Fibroblast of lung (primary cell): ENCODE measurements around the gene CHRNB1. TPM values are rescaled to one million over a fixed set of nuclear protein-coding genes. Genes with fewer than 3 reads are reported as not detected.
A peak's percentile ranks its signal among the peaks of the same experiment; 100 is the strongest.
"Not testable (repeated sequence)": the region's sequence is repeated elsewhere in the genome, so short reads cannot be mapped to it uniquely, and the experiment has no call there.

Experiments
- DNase-seq, 2 donors: peaks; one replicate each; pipeline versions ENCODE4 v3.0.0 to v3.0.0-alpha.2; 2010; ENCODE audit warnings: low read depth in 2 of 2
- H2AFZ ChIP-seq: 2 replicates; pipeline ENCODE4 v1.5.1; 2012; ENCODE audit warnings: low read length, control low read depth, inconsistent platforms
- H3K27ac ChIP-seq: 2 replicates; pipeline ENCODE4 v1.5.1; 2011; ENCODE audit warnings: low read length, control low read depth; ENCODE audit not compliant: insufficient read depth
- H3K27me3 ChIP-seq: 2 replicates; pipeline ENCODE4 v1.5.1; 2011; ENCODE audit warnings: mild to moderate bottlenecking, low read length; ENCODE audit not compliant: control insufficient read depth, insufficient read depth
- H3K36me3 ChIP-seq: 2 replicates; pipeline ENCODE4 v1.5.1; 2011; ENCODE audit warnings: low read length; ENCODE audit not compliant: control insufficient read depth, insufficient read depth
- H3K4me1 ChIP-seq: 2 replicates; pipeline ENCODE4 v1.5.1; 2011; ENCODE audit warnings: low read length; ENCODE audit not compliant: control insufficient read depth, insufficient read depth; ENCODE audit errors: extremely low read depth
- H3K4me2 ChIP-seq: 2 replicates; pipeline ENCODE4 v1.5.1; 2011; ENCODE audit warnings: low read length, control low read depth; ENCODE audit not compliant: insufficient read depth; ENCODE audit errors: extremely low read depth
- H3K4me3 ChIP-seq, 4 experiments: fragments of 200-600 bp in 1 of 4; sonication (generic) in 1 of 4; replicated peaks in 1 of 4; 2 replicates each; pipeline ENCODE4 v1.5.1; 2011 to 2016; ENCODE audit warnings: low read length in 4 of 4, low read depth in 3 of 4, mild to moderate bottlenecking in 3 of 4, control low read depth in 2 of 4, inconsistent platforms in 1 of 4, mixed read lengths in 1 of 4; ENCODE audit not compliant: insufficient read depth in 1 of 4; ENCODE audit errors: control extremely low read depth in 1 of 4
- H3K79me2 ChIP-seq: 2 replicates; pipeline ENCODE4 v1.5.1; 2012; ENCODE audit warnings: mild to moderate bottlenecking, low read length, inconsistent platforms; ENCODE audit not compliant: control insufficient read depth, insufficient read depth
- H3K9ac ChIP-seq: 2 replicates; pipeline ENCODE4 v1.5.1; 2011; ENCODE audit warnings: mild to moderate bottlenecking, low read length, control low read depth; ENCODE audit not compliant: insufficient read depth
- H3K9me3 ChIP-seq: 2 replicates; pipeline ENCODE4 v1.5.1; 2012; ENCODE audit warnings: low read depth, low read length; ENCODE audit not compliant: control insufficient read depth, insufficient read depth
- H4K20me1 ChIP-seq: 2 replicates; pipeline ENCODE4 v1.5.1; 2011; ENCODE audit warnings: low read length; ENCODE audit not compliant: control insufficient read depth, insufficient read depth; ENCODE audit errors: extremely low read depth
- EZH2 ChIP-seq: IDR thresholded peaks from 2 replicates; pipeline ENCODE4 v1.5.1; 2012; ENCODE audit warnings: low read length, control low read depth, mild to moderate bottlenecking; ENCODE audit errors: missing control alignments
- polyA plus RNA-seq, 2 donors: library from polyadenylated mRNA; depleted of rRNA in 1 of 2; stranded (reverse) in 1 of 2; unstranded in 1 of 2; fragments of >200 nt; gene quantifications; 2 replicates each; pipeline ENCODE4 v1.2.1, GENCODE V29; 2011 to 2012; ENCODE audit warnings: missing spikeins in 1 of 2
- total RNA-seq: library from RNA; depleted of rRNA; stranded (reverse); fragments of >200 nt; gene quantifications from 2 replicates; pipeline ENCODE4 v1.2.1, GENCODE V29; 2014
- TF ChIP-seq, protein P1 (sequence below), 2 donors: IDR thresholded peaks in 1 of 2; conservative IDR thresholded peaks in 1 of 2; 1 replicate in 1 of 2; 2 replicates in 1 of 2; pipeline ENCODE4 v1.5.1; 2011 to 2012; ENCODE audit warnings: low read length in 2 of 2, control low read depth in 1 of 2, inconsistent platforms in 1 of 2, low read depth in 1 of 2, mild to moderate bottlenecking in 1 of 2

CHRNB1 gene
- total and polyA plus RNA-seq, 2 donors (not counting 1 experiment from before 2014, with no cell fraction given): 9.2 to 12.2 TPM

DNA sequence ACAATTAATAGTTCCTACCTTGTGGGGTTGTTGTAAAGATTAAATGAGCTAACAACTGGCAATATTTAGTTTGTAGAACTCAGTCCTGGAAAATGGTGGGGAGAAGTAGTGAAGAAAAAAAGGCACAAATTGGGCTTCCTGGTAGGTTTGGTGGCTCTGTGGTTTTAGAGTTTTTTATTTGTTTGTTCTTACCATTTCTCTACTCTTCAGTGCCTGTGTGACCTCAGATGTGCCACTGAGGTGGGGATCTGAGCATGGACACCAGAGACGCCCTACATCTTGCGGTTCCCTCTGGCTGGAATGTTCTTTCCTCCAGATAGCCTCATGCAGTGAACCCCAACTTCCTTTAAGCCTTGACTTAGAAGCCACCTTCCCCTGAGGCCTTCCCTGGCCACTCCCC, 26.9 kb downstream of the CHRNB1 start:
- Histone ChIP-seq H3K9me3 (no peaks in the 10 kb centered on the region), H4K20me1 (no peaks in the 10 kb centered on the region), H3K79me2 (peaks cover 82% of the 10 kb centered on the region), H3K4me3 (no peak overlapping the region), H2AFZ (no peak overlapping the region), H3K27ac (no peak overlapping the region), H3K9ac (no peak overlapping the region), H3K4me1 (peaks cover 17% of the 10 kb centered on the region), H3K4me2 (no peak overlapping the region), H3K36me3 (peaks cover 2% of the 10 kb centered on the region), H3K27me3 (no peaks in the 10 kb centered on the region)
- DNase-seq: no peak
- TF ChIP-seq, protein P1, sequence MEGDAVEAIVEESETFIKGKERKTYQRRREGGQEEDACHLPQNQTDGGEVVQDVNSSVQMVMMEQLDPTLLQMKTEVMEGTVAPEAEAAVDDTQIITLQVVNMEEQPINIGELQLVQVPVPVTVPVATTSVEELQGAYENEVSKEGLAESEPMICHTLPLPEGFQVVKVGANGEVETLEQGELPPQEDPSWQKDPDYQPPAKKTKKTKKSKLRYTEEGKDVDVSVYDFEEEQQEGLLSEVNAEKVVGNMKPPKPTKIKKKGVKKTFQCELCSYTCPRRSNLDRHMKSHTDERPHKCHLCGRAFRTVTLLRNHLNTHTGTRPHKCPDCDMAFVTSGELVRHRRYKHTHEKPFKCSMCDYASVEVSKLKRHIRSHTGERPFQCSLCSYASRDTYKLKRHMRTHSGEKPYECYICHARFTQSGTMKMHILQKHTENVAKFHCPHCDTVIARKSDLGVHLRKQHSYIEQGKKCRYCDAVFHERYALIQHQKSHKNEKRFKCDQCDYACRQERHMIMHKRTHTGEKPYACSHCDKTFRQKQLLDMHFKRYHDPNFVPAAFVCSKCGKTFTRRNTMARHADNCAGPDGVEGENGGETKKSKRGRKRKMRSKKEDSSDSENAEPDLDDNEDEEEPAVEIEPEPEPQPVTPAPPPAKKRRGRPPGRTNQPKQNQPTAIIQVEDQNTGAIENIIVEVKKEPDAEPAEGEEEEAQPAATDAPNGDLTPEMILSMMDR (conservative IDR thresholded peaks at IDR 0.05 in 1 of 2, IDR thresholded peaks at IDR 0.05 in 1 of 2; ENCODE audit: low read depth in 1 of 2, low read length in 2 of 2): no peak
- TF ChIP-seq EZH2: no peak

DNA sequence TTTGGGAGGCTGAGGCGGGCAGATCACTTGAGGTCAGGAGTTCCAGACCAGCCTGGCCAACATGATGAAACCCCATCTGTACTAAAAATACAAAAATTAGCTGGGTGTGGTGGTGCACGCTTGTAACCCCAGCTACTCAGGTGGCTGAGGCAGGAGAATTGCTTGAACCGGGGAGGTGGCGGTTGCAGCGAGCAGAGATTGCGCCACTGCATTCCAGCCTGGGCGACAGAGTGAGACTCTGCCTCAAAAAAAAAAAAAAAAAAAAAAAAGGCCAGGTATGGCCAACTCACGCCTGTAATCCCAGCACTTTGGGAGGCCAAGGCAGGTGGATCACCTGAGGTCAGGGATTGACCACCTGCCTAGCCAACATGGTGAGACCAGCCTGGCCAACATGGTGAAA, 29.9 kb downstream of the CHRNB1 start:
- not testable (repeated sequence) for H2AFZ ChIP-seq, H3K27ac ChIP-seq, H3K4me3 ChIP-seq, H3K36me3 ChIP-seq, H3K9ac ChIP-seq, H3K4me2 ChIP-seq, H3K9me3 ChIP-seq, H3K27me3 ChIP-seq, DNase-seq, H4K20me1 ChIP-seq
- peaks cover 85% of the 10 kb centered on the region for H3K79me2 ChIP-seq
- H3K4me1 ChIP-seq: peaks cover 16% of the 10 kb centered on the region

DNA sequence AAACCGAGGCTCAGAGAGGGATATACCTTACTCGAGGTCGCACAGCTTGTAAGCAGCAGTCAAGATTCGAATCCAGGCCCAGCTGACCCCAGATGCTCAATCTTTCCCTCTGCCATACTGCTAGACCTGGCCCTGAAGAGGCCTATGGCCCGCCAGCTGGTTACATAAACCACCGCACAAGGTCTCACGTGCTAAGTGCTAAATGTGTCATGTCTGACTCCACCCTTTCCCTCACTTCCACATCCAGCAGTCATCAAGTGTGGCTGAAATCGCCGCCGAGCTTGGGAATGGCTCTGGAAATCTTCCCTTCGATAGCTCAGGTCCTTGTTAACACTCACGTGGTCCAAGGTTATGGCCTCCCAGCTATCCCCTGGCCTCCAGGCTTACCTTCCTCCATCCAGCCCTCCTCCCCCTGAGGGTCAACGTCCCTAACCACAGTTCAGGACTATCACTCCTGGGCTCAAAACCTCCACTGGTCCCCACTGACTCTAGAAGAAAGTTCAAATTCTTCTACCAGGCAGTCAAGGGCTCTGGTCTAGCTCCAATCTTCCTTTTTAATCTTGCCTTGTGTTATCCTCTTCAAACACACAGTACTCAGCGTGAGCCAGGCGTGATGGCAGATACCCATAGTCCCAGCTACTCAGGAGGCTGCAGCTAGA, 31.0 kb downstream of the CHRNB1 start:
- DNase-seq: peak in 1 of 2 donors; percentile 39
- peaks cover 2% of the 10 kb centered on the region for H3K36me3 ChIP-seq
- H3K27ac ChIP-seq: peak overlapping the region; percentile 91
- no peaks in the 10 kb centered on the region for H3K9me3 ChIP-seq
- H3K79me2 ChIP-seq: peaks cover 81% of the 10 kb centered on the region
- no peaks in the 10 kb centered on the region for H3K27me3 ChIP-seq
- peak overlapping the region; percentile 27 for H3K4me2 ChIP-seq
- peaks cover 2% of the 10 kb centered on the region for H4K20me1 ChIP-seq
- peak overlapping the region in 1 of 4 experiments; percentile 91 for H3K4me3 ChIP-seq
- TF ChIP-seq EZH2: no peak
- TF ChIP-seq, protein P1 (conservative IDR thresholded peaks at IDR 0.05 in 1 of 2, IDR thresholded peaks at IDR 0.05 in 1 of 2; ENCODE audit: low read depth in 1 of 2, low read length in 2 of 2): no peak
- H3K9ac ChIP-seq: no peak overlapping the region
- H2AFZ ChIP-seq: no peak overlapping the region
- H3K4me1 ChIP-seq: peaks cover 21% of the 10 kb centered on the region
